Sigmoid colon (tissue), 7 donors: ENCODE results near the gene C11orf86. TPM values are rescaled to one million over a fixed set of nuclear protein-coding genes. Genes with fewer than 3 reads are reported as not detected.

Source experiments
- DNase-seq: peaks from one replicate; pipeline ENCODE4 v3.0.0-alpha.2; 2019
- H3K27ac ChIP-seq, 4 donors: fragments of 200-600 bp; sonication (generic); one replicate each; pipeline ENCODE4 v1.5.1; 2016 to 2019; ENCODE audit warnings: mild to moderate bottlenecking in 1 of 4
- H3K27me3 ChIP-seq, 3 donors: fragments of 200-600 bp; sonication (generic); one replicate each; pipeline ENCODE4 v1.5.1; 2019; ENCODE audit warnings: mild to moderate bottlenecking in 1 of 3
- H3K36me3 ChIP-seq, 4 donors: fragments of 200-600 bp; sonication (generic); one replicate each; pipeline ENCODE4 v1.5.1; 2016 to 2019
- H3K4me1 ChIP-seq, 4 donors: fragments of 200-600 bp; sonication (generic); one replicate each; pipeline ENCODE4 v1.5.1; 2017 to 2019
- H3K4me3 ChIP-seq, 4 donors: fragments of 200-600 bp; sonication (generic); one replicate each; pipeline ENCODE4 v1.5.1; 2017 to 2019; ENCODE audit warnings: mild to moderate bottlenecking in 2 of 4, moderate library complexity in 1 of 4
- H3K9me3 ChIP-seq, 4 donors: fragments of 200-600 bp in 3 of 4; sonication (generic) in 3 of 4; one replicate each; pipeline versions ENCODE4 v1.5.1 to v1.6.1; 2013 to 2019
- CTCF ChIP-seq, 4 experiments: fragments of 450-650 bp in 3 of 4; fragments of 200-600 bp in 1 of 4; IDR thresholded peaks; one replicate each; pipeline ENCODE4 v1.5.1; 2016 to 2019; ENCODE audit warnings: antibody characterized with exemption in 4 of 4, mild to moderate bottlenecking in 3 of 4, moderate library complexity in 2 of 4
- EP300 ChIP-seq, 4 donors: sonication (generic); formaldehyde crosslinking; IDR thresholded peaks; one replicate each; pipeline ENCODE4 v1.6.1; 2017; ENCODE audit warnings: antibody characterized with exemption in 4 of 4
- POLR2A ChIP-seq, 2 donors: fragments of 450-650 bp; IDR thresholded peaks; one replicate each; pipeline ENCODE4 v1.6.1; 2016; ENCODE audit warnings: antibody characterized with exemption in 2 of 2, mild to moderate bottlenecking in 2 of 2, moderate library complexity in 2 of 2
- POLR2AphosphoS5 ChIP-seq, 4 donors: sonication (generic); formaldehyde crosslinking; IDR thresholded peaks; one replicate each; pipeline ENCODE4 v1.6.1; 2017; ENCODE audit warnings: antibody characterized with exemption in 4 of 4
- WGBS, 2 donors: extraction: QIAGEN DNeasy Blood & Tissue Kit; methylation state at CpG; one replicate each; pipeline ENCODE4 v1.1.7; 2013; 5-methylcytosine and 5-hydroxymethylcytosine counted together
- intact Hi-C: fragments of 100-400 bp; cut with DNase I; formaldehyde crosslinking; loops from one replicate; pipeline ENCODE4 v1.15.1; 2023
- polyA plus RNA-seq, 3 donors: library from polyadenylated mRNA; stranded (reverse); fragments of 200-250 nt; gene quantifications; one replicate each; pipeline ENCODE4 v1.2.3, GENCODE V29; 2013
- total RNA-seq, 4 donors: library from RNA; depleted of rRNA; stranded (reverse); fragments of >200 nt; gene quantifications; one replicate each; pipeline ENCODE4 v1.1.0, GENCODE V29; 2016
- donor health status: healthy with polysubstance abuse.
- donor health status: Bipolar disorder and iron deficiency.
- donor health status: healthy.

Gene C11orf86
- total RNA-seq (not detected), polyA plus RNA-seq (100 to 1,000 TPM in 2 of 3 donors, 10 to 100 TPM in 1; 61.0 to 297 (median 132) TPM)

- no peaks in the 10 kb centered on the region for H3K4me1 ChIP-seq
- 81 to 82% methylated on average over 10 of the region's 10 CpGs for WGBS, 2 donors
- H3K36me3 ChIP-seq, result no peaks in the 10 kb centered on the region
- H3K9me3 ChIP-seq, result peaks cover 0 to 7% (median 3%) of the 10 kb centered on the region in 4 donors
- intact Hi-C loops, result no loop called here
- no peak within 1 kb of the TSS for H3K4me3 ChIP-seq
- TF ChIP-seq POLR2A (IDR thresholded peaks at IDR 0.05) (no peak), EP300 (IDR thresholded peaks at IDR 0.05) (no peak)
- H3K27me3 ChIP-seq, result no peaks in the 10 kb centered on the region
- DNase-seq, result no peak
- H3K27ac ChIP-seq, result no peak within 1 kb of the TSS
Measured at GRCh38 chr11:66974724-66975404, at the start of gene C11orf86. TSS of gene C11orf86 (plus strand) at chr11:66975304. CDS start at chr11:66975363, 59 bp downstream.

GRCh38 chr11:66929753-66930152, 45.4 kb upstream of the C11orf86 start:
- 74 to 82% methylated on average over 4 of the region's 4 CpGs for WGBS, 2 donors
- no peak for DNase-seq
- H3K27me3 ChIP-seq, result no peaks in the 10 kb centered on the region
- no peaks in the 10 kb centered on the region for H3K9me3 ChIP-seq
- no peaks in the 10 kb centered on the region for H3K36me3 ChIP-seq
- H3K4me3 ChIP-seq, result no peak overlapping the region
- H3K4me1 ChIP-seq, result no peaks in the 10 kb centered on the region
- intact Hi-C loops, result no loop called here
- no peak for TF ChIP-seq POLR2A (IDR thresholded peaks at IDR 0.05)
- no peak for TF ChIP-seq POLR2AphosphoS5 (IDR thresholded peaks at IDR 0.05)
- no peak for TF ChIP-seq CTCF (IDR thresholded peaks at IDR 0.05)
- no peak for TF ChIP-seq EP300 (IDR thresholded peaks at IDR 0.05)
- H3K27ac ChIP-seq, result no peak overlapping the region

GRCh38 chr11:66932543-66932942, 42.6 kb upstream of the C11orf86 start:
- no peak for DNase-seq
- no peaks in the 10 kb centered on the region for H3K36me3 ChIP-seq
- H3K4me3 ChIP-seq, result no peak overlapping the region
- H3K27ac ChIP-seq, result no peak overlapping the region
- H3K9me3 ChIP-seq, result no peaks in the 10 kb centered on the region
- no peaks in the 10 kb centered on the region for H3K4me1 ChIP-seq
- TF ChIP-seq CTCF (IDR thresholded peaks at IDR 0.05), result no peak
- no peak for TF ChIP-seq EP300 (IDR thresholded peaks at IDR 0.05)
- TF ChIP-seq POLR2A (IDR thresholded peaks at IDR 0.05), result no peak
- TF ChIP-seq POLR2AphosphoS5 (IDR thresholded peaks at IDR 0.05), result no peak
- H3K27me3 ChIP-seq, result no peaks in the 10 kb centered on the region
- intact Hi-C loops, result no loop called here
- WGBS, 2 donors, result 92 to 94% methylated on average over 3 of the region's 3 CpGs

- H3K4me1 ChIP-seq, result no peaks in the 10 kb centered on the region
- DNase-seq, result no peak
- H3K9me3 ChIP-seq, result no peaks in the 10 kb centered on the region
- WGBS, 2 donors, result 95 to 96% methylated on average over 3 of the region's 3 CpGs
- TF ChIP-seq CTCF (IDR thresholded peaks at IDR 0.05) (no peak), POLR2AphosphoS5 (IDR thresholded peaks at IDR 0.05) (no peak)
- intact Hi-C loops, result no loop called here
- H3K4me3 ChIP-seq, result no peak overlapping the region
- H3K36me3 ChIP-seq, result no peaks in the 10 kb centered on the region
- no peaks in the 10 kb centered on the region for H3K27me3 ChIP-seq
- no peak overlapping the region for H3K27ac ChIP-seq
Measured at GRCh38 chr11:66933531-66933930, 41.6 kb upstream of the C11orf86 start.

GRCh38 chr11:66934950-66935779, 39.9 kb upstream of the C11orf86 start:
- no peak overlapping the region for H3K27ac ChIP-seq
- no peak for TF ChIP-seq POLR2AphosphoS5 (IDR thresholded peaks at IDR 0.05)
- TF ChIP-seq EP300 (IDR thresholded peaks at IDR 0.05), result no peak
- TF ChIP-seq POLR2A (IDR thresholded peaks at IDR 0.05), result no peak
- TF ChIP-seq CTCF (IDR thresholded peaks at IDR 0.05), result no peak
- H3K9me3 ChIP-seq, result no peaks in the 10 kb centered on the region
- no peaks in the 10 kb centered on the region for H3K27me3 ChIP-seq
- no peaks in the 10 kb centered on the region for H3K4me1 ChIP-seq
- H3K4me3 ChIP-seq, result no peak overlapping the region
- H3K36me3 ChIP-seq, result no peaks in the 10 kb centered on the region
- 73 to 77% methylated on average over 9 of the region's 9 CpGs for WGBS, 2 donors
- intact Hi-C loops, result no loop called here
- no peak for DNase-seq
